Testis (tissue), 3 donors: ENCODE results near the gene FRAS1. TPM values are rescaled to one million over a fixed set of nuclear protein-coding genes. Genes with fewer than 3 reads are reported as not detected.

Source experiments
- DNase-seq: peaks from one replicate; pipeline ENCODE4 v3.0.0-alpha.2; 2019
- H3K27ac ChIP-seq, 2 donors: fragments of 200-600 bp; sonication (generic); one replicate each; pipeline ENCODE4 v1.5.1; 2019
- H3K27me3 ChIP-seq: fragments of 200-600 bp; sonication (generic); one replicate; pipeline ENCODE4 v1.5.1; 2019
- H3K36me3 ChIP-seq: fragments of 200-600 bp; sonication (generic); one replicate; pipeline ENCODE4 v1.5.1; 2017; ENCODE audit warnings: low read depth; ENCODE audit errors: missing control alignments
- H3K4me1 ChIP-seq: fragments of 200-600 bp; sonication (generic); one replicate; pipeline ENCODE4 v1.5.1; 2019
- H3K4me3 ChIP-seq, 2 donors: fragments of 200-600 bp; sonication (generic); one replicate each; pipeline ENCODE4 v1.5.1; 2017 to 2019
- H3K9me3 ChIP-seq: fragments of 200-600 bp; sonication (generic); one replicate; pipeline ENCODE4 v1.5.1; 2017
- CTCF ChIP-seq, 3 experiments: fragments of 450-650 bp in 2 of 3; fragments of 200-600 bp in 1 of 3; sonication (generic) in 1 of 3; IDR thresholded peaks; one replicate each; pipeline ENCODE4 v1.5.1; 2016 to 2019; ENCODE audit warnings: antibody characterized with exemption in 3 of 3, mild to moderate bottlenecking in 2 of 3, moderate library complexity in 1 of 3
- POLR2A ChIP-seq: fragments of 450-650 bp; IDR thresholded peaks from one replicate; pipeline ENCODE4 v1.6.1; 2017; ENCODE audit warnings: antibody characterized with exemption, mild to moderate bottlenecking, moderate library complexity
- WGBS, 2 donors: methylation state at CpG; one replicate each; pipeline ENCODE4 v1.1.5; 2018; 5-methylcytosine and 5-hydroxymethylcytosine counted together
- intact Hi-C: fragments of 100-400 bp; cut with DNase I; formaldehyde crosslinking; loops from one replicate; pipeline ENCODE4 v1.15.1; 2023; ENCODE audit warnings: low total_unique reads
- polyA plus RNA-seq: library from polyadenylated mRNA; stranded (reverse); fragments of 350-450 nt; fragmentation: Illumina TruSeq; extraction: RNeasy Lipid Tissue Mini Kit (QIAGEN cat#74804); gene quantifications from one replicate; pipeline ENCODE4 v1.2.3, GENCODE V29; 2014; ENCODE audit warnings: low read depth, low replicate concordance; ENCODE audit not compliant: insufficient read depth
- total RNA-seq, 2 donors: library from RNA; depleted of rRNA; stranded (reverse); fragments of >200 nt; gene quantifications; one replicate each; pipeline ENCODE4 v1.2.3, GENCODE V29; 2016

The FRAS1 gene
- total and polyA plus RNA-seq, 3 donors from 2014 or later, result 2.2 to 3.7 (median 3.5) TPM

GRCh38 chr4:78342125-78342524, 285.0 kb downstream of the FRAS1 start:
- 82 to 96% methylated on average over 5 of the region's 5 CpGs for WGBS, 2 donors
- Histone ChIP-seq H3K4me1 (no peaks in the 10 kb centered on the region), H3K4me3 (no peak overlapping the region), H3K9me3 (no peaks in the 10 kb centered on the region), H3K27me3 (no peaks in the 10 kb centered on the region), H3K36me3 (no peaks in the 10 kb centered on the region), H3K27ac (no peak overlapping the region)
- DNase-seq, result no peak
- TF ChIP-seq CTCF (IDR thresholded peaks at IDR 0.05) (no peak), POLR2A (no peak)
- intact Hi-C loops, result no loop called here

- DNase-seq, result peak; percentile 21
- Histone ChIP-seq H3K27me3 (no peaks in the 10 kb centered on the region), H3K4me1 (no peaks in the 10 kb centered on the region), H3K4me3 (no peak overlapping the region), H3K36me3 (no peaks in the 10 kb centered on the region), H3K27ac (no peak overlapping the region), H3K9me3 (no peaks in the 10 kb centered on the region)
- TF ChIP-seq CTCF (IDR thresholded peaks at IDR 0.05), result no peak
- no peak for TF ChIP-seq POLR2A
- 52 to 69% methylated on average over 3 of the region's 3 CpGs for WGBS, 2 donors
- intact Hi-C loops, result no loop called here
Measured at GRCh38 chr4:78343682-78344081, 286.6 kb downstream of the FRAS1 start.

- no peaks in the 10 kb centered on the region for H3K9me3 ChIP-seq
- 79 to 80% methylated on average over 2 of the region's 2 CpGs for WGBS, 2 donors
Measured at GRCh38 chr4:78345237-78345636, 288.1 kb downstream of the FRAS1 start.

GRCh38 chr4:78346222-78346621, 289.1 kb downstream of the FRAS1 start:
- Histone ChIP-seq H3K4me3 (no peak overlapping the region), H3K4me1 (no peaks in the 10 kb centered on the region), H3K36me3 (no peaks in the 10 kb centered on the region), H3K9me3 (no peaks in the 10 kb centered on the region), H3K27me3 (no peaks in the 10 kb centered on the region), H3K27ac (no peak overlapping the region)
- intact Hi-C loops, result no loop called here
- WGBS, 2 donors, result 86 to 92% methylated on average over 5 of the region's 5 CpGs
- no peak for TF ChIP-seq CTCF (IDR thresholded peaks at IDR 0.05)
- TF ChIP-seq POLR2A, result no peak
- DNase-seq, result no peak

More at GRCh38 chr4:78345237-78345636, 288.1 kb downstream of the FRAS1 start:
- Histone ChIP-seq H3K27me3 (no peaks in the 10 kb centered on the region), H3K4me3 (no peak overlapping the region), H3K4me1 (no peaks in the 10 kb centered on the region), H3K27ac (no peak overlapping the region), H3K36me3 (no peaks in the 10 kb centered on the region)
- intact Hi-C loops, result no loop called here
- TF ChIP-seq CTCF (IDR thresholded peaks at IDR 0.05), result no peak
- no peak for TF ChIP-seq POLR2A
- no peak for DNase-seq

- Histone ChIP-seq H3K27me3 (no peaks in the 10 kb centered on the region), H3K4me3 (no peak overlapping the region), H3K4me1 (no peaks in the 10 kb centered on the region), H3K36me3 (no peaks in the 10 kb centered on the region), H3K9me3 (no peaks in the 10 kb centered on the region), H3K27ac (no peak overlapping the region)
- no peak for TF ChIP-seq POLR2A
- TF ChIP-seq CTCF (IDR thresholded peaks at IDR 0.05), result no peak
- intact Hi-C loops, result no loop called here
- DNase-seq, result no peak
- 84 to 88% methylated on average over 3 of the region's 3 CpGs for WGBS, 2 donors
Measured at GRCh38 chr4:78347527-78347926, 290.4 kb downstream of the FRAS1 start.
